C4-2B (cell line): ENCODE data around the gene SELP.

ENCODE experiments used
- ZFX ChIP-seq: fragments of 450-650 bp; IDR thresholded peaks from 2 replicates; pipeline ENCODE4 v1.6.1; 2017
- TF ChIP-seq, protein P1 (sequence below): fragments of 450-650 bp; conservative IDR thresholded peaks from 2 replicates; pipeline ENCODE4 v1.5.1; 2017; ENCODE audit warnings: mild to moderate bottlenecking

DNA sequence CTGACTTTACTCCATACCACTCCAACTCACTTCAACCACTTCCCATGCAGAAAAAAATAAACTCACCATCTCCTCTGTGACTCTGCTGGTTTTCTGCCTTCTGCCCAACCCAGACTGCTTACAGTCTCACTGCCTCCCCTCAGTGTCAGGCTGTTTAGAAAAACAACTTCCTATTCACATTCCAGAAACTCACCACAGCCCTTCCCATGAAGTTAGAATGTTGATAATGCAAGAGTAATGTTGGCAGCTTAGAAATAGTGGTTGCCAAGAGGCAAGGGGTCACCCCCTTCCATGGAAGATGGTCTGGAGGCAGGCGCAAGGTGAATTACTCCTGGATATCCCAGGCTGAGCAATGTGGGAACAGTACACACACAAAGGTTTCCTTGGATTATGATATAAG, at the start of gene SELP:
- TF ChIP-seq, protein P1, sequence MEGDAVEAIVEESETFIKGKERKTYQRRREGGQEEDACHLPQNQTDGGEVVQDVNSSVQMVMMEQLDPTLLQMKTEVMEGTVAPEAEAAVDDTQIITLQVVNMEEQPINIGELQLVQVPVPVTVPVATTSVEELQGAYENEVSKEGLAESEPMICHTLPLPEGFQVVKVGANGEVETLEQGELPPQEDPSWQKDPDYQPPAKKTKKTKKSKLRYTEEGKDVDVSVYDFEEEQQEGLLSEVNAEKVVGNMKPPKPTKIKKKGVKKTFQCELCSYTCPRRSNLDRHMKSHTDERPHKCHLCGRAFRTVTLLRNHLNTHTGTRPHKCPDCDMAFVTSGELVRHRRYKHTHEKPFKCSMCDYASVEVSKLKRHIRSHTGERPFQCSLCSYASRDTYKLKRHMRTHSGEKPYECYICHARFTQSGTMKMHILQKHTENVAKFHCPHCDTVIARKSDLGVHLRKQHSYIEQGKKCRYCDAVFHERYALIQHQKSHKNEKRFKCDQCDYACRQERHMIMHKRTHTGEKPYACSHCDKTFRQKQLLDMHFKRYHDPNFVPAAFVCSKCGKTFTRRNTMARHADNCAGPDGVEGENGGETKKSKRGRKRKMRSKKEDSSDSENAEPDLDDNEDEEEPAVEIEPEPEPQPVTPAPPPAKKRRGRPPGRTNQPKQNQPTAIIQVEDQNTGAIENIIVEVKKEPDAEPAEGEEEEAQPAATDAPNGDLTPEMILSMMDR: no peak
- no peak for TF ChIP-seq ZFX
